Endothelial cell of umbilical vein (primary cell): ENCODE results near the gene MYO16. TPM values are rescaled to one million over a fixed set of nuclear protein-coding genes. Genes with fewer than 3 reads are reported as not detected.

Experiments used
- BruUV-seq: library from RNA; stranded (reverse); fragments of 400-500 nt; replicated peaks from 2 replicates; lab custom pipeline; 2021; lab: Mats Ljungman, UMichigan
- CTCF ChIA-PET: fragments of 300-600, 350-600 bp; sonication (Branson Sonifier 250); formaldehyde crosslinking; loops from one replicate; lab custom pipeline; 2021; ENCODE audit warnings: antibody characterized with exemption, inconsistent platforms; lab: Charles Lee
- POLR2A ChIA-PET: fragments of 300-600, 350-600 bp; sonication (Branson Sonifier 250); formaldehyde crosslinking; loops from one replicate; lab custom pipeline; 2021; ENCODE audit warnings: antibody characterized with exemption, inconsistent platforms; lab: Charles Lee
- DNase-seq: peaks from one replicate; pipeline ENCODE4 v3.0.0-alpha.2; 2011; ENCODE audit warnings: low read depth, low spot score
- FAIRE-seq: peaks from 2 replicates; lab custom pipeline; 2011; peaks lifted over from hg19 to GRCh38; lab: Jason Lieb, UNC
- H2AFZ ChIP-seq: 2 replicates; pipeline ENCODE4 v1.6.0; 2012; ENCODE audit warnings: low read depth, low read length, control low read depth, inconsistent platforms
- H3K27ac ChIP-seq: 2 replicates; pipeline ENCODE4 v1.5.1; 2011; ENCODE audit warnings: low read depth, mild to moderate bottlenecking, control low read depth, low read length, moderate library complexity; ENCODE audit not compliant: insufficient read depth
- H3K27me3 ChIP-seq, 2 experiments: 2 replicates each; pipeline versions ENCODE4 v1.6.0 to v1.6.1; 2011; ENCODE audit warnings: low read length in 2 of 2, mixed read lengths in 1 of 2; ENCODE audit not compliant: control insufficient read depth in 2 of 2, insufficient read depth in 2 of 2
- H3K36me3 ChIP-seq, 2 experiments: 2 replicates in 1 of 2; 3 replicates in 1 of 2; pipeline ENCODE4 v1.5.1; 2011; ENCODE audit warnings: low read length in 2 of 2, mild to moderate bottlenecking in 1 of 2, moderate library complexity in 1 of 2; ENCODE audit not compliant: control insufficient read depth in 2 of 2, insufficient read depth in 2 of 2; ENCODE audit errors: extremely low read depth in 1 of 2
- H3K4me1 ChIP-seq: 3 replicates; pipeline ENCODE4 v1.5.1; 2011; ENCODE audit warnings: mild to moderate bottlenecking, low read length; ENCODE audit not compliant: control insufficient read depth, insufficient read depth; ENCODE audit errors: extremely low read depth
- H3K4me2 ChIP-seq: 2 replicates; pipeline ENCODE4 v1.6.1; 2011; ENCODE audit warnings: low read length, control low read depth, mixed read lengths; ENCODE audit not compliant: insufficient read depth
- H3K4me3 ChIP-seq, 3 experiments: fragments of 200-600 bp in 1 of 3; sonication (generic), shearing (Covaris generic) in 1 of 3; replicated peaks in 1 of 3; 2 replicates each; pipeline ENCODE4 v1.5.1; 2011 to 2016; ENCODE audit warnings: control low read depth in 3 of 3, low read length in 3 of 3, mild to moderate bottlenecking in 2 of 3, inconsistent platforms in 1 of 3, low read depth in 1 of 3, moderate library complexity in 1 of 3; ENCODE audit not compliant: insufficient read depth in 1 of 3
- H3K79me2 ChIP-seq: 2 replicates; pipeline ENCODE4 v1.6.0; 2012; ENCODE audit warnings: low read length, inconsistent platforms; ENCODE audit not compliant: control insufficient read depth, insufficient read depth
- H3K9ac ChIP-seq: replicated peaks from 2 replicates; pipeline ENCODE3; 2011; ENCODE audit warnings: low read length, control low read depth; ENCODE audit not compliant: insufficient read depth; ENCODE audit errors: extremely low read depth
- H3K9me1 ChIP-seq: replicated peaks from 3 replicates; pipeline ENCODE4 v1.6.0; 2011; ENCODE audit warnings: mild to moderate bottlenecking, low read length; ENCODE audit not compliant: control insufficient read depth, insufficient read depth; ENCODE audit errors: extremely low read depth
- H3K9me3 ChIP-seq: replicated peaks from 2 replicates; pipeline ENCODE4 v1.5.1; 2012; ENCODE audit warnings: low read length, inconsistent platforms; ENCODE audit not compliant: control insufficient read depth, insufficient read depth
- H4K20me1 ChIP-seq: replicated peaks from 2 replicates; pipeline ENCODE3; 2011; ENCODE audit warnings: mild to moderate bottlenecking, low read length; ENCODE audit not compliant: control insufficient read depth, insufficient read depth; ENCODE audit errors: extremely low read depth
- CTCF ChIP-seq, 2 donors: IDR thresholded peaks; 1 replicate in 1 of 2; 2 replicates in 1 of 2; pipeline ENCODE4 v1.5.1; 2011; ENCODE audit warnings: low read length in 2 of 2, mild to moderate bottlenecking in 2 of 2, moderate library complexity in 2 of 2, control low read depth in 1 of 2, inconsistent platforms in 1 of 2, low read depth in 1 of 2; ENCODE audit not compliant: insufficient read depth in 1 of 2; ENCODE audit errors: extremely low read depth in 1 of 2
- EZH2 ChIP-seq: IDR thresholded peaks from 2 replicates; pipeline ENCODE4 v1.6.1; 2012; ENCODE audit warnings: borderline replicate concordance, low read depth, mild to moderate bottlenecking, moderate library complexity, low read length, inconsistent platforms; ENCODE audit not compliant: severe bottlenecking
- FOS ChIP-seq: IDR thresholded peaks from 2 replicates; pipeline ENCODE4 v1.6.1; 2011; ENCODE audit warnings: mild to moderate bottlenecking, low read length, moderate library complexity, borderline replicate concordance; ENCODE audit not compliant: insufficient read depth
- GATA2 ChIP-seq: IDR thresholded peaks from 2 replicates; pipeline ENCODE4 v1.7.0; 2011; ENCODE audit warnings: low read depth, mild to moderate bottlenecking, moderate library complexity, mixed read lengths, low read length; ENCODE audit not compliant: insufficient read length, insufficient read depth
- JUN ChIP-seq: IDR thresholded peaks from 2 replicates; pipeline ENCODE4 v1.6.1; 2011; ENCODE audit warnings: borderline replicate concordance, low read depth; ENCODE audit not compliant: insufficient read length, insufficient read depth
- MAX ChIP-seq: IDR thresholded peaks from 2 replicates; pipeline ENCODE4 v1.6.1; 2011; ENCODE audit not compliant: insufficient read depth, insufficient read length
- MYC ChIP-seq: IDR thresholded peaks from one replicate; pipeline ENCODE4 v1.6.1; 2011; ENCODE audit warnings: mild to moderate bottlenecking, low read depth, low read length
- POLR2A ChIP-seq: IDR thresholded peaks from 2 replicates; pipeline ENCODE4 v1.6.1; 2012; ENCODE audit warnings: low read depth, mild to moderate bottlenecking, control low read depth, low read length
- POLR2AphosphoS5 ChIP-seq: IDR thresholded peaks from 2 replicates; pipeline ENCODE4 v1.6.1; 2012; ENCODE audit warnings: low read depth, mild to moderate bottlenecking, control low read depth, low read length, moderate library complexity; ENCODE audit not compliant: insufficient read depth
- dilution Hi-C: fragments of 300-500 bp; cut with MboI; formaldehyde crosslinking; loops from one replicate; pipeline ENCODE4 v1.15.0; 2019; ENCODE audit warnings: low sequenced_read_pairs; ENCODE audit not compliant: extremely low pct_ligation_motif_present
- intact Hi-C: fragments of 100-400 bp; cut with micrococcal nuclease; formaldehyde crosslinking; loops from one replicate; pipeline ENCODE4 v1.10.0; 2022
- polyA plus RNA-seq, 4 experiments: library from polyadenylated mRNA; depleted of rRNA in 3 of 4; stranded (reverse) in 3 of 4; unstranded in 1 of 4; fragments of >200 nt; gene quantifications; 2 replicates each; pipeline versions ENCODE4 v1.2.1 to v1.2.3, GENCODE V29; 2011 to 2012; ENCODE audit warnings: missing spikeins in 1 of 4
- total RNA-seq: library from RNA; stranded (reverse); gene quantifications from 2 replicates; pipeline ENCODE4 v1.2.3, GENCODE V29; 2021

The MYO16 gene
- total and polyA plus RNA-seq, 2 donors (not counting 3 experiments of a cell fraction or from before 2014, with no cell fraction given): 0.03 to 0.04 TPM

DNA sequence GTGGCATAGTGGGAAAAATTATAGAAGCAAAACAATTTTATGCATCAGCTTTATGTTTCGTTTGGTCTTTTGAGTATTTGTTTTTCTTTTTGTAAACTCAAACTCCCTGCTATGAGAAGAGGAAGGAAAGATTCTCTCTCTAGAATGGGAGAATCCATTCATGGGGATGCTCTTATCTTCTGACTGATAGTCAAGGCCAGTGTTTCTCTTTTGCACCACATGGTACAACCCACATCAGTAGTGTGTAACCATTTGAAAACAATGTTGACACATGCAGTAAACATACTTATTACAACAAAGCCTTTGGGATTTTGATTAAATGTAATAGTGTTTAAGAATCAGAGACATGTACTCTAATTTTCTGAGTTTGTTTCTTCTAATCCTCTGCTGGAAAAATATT, 490.5 kb downstream of the MYO16 start:
- Histone ChIP-seq H3K27ac (no peak overlapping the region), H3K9me1 (no peaks in the 10 kb centered on the region), H3K4me1 (no peaks in the 10 kb centered on the region), H3K4me2 (no peak overlapping the region), H3K27me3 (no peaks in the 10 kb centered on the region), H4K20me1 (no peaks in the 10 kb centered on the region), H3K9me3 (no peaks in the 10 kb centered on the region), H3K9ac (no peak overlapping the region), H3K36me3 (no peaks in the 10 kb centered on the region), H3K79me2 (no peaks in the 10 kb centered on the region), H3K4me3 (no peak overlapping the region), H2AFZ (no peak overlapping the region)
- DNase-seq: no peak
- POLR2A ChIA-PET: no interaction called here
- CTCF ChIA-PET: no interaction called here
- dilution Hi-C loops (no loop called here), intact Hi-C loops (no loop called here)
- no peak for TF ChIP-seq GATA2
- no peak for TF ChIP-seq FOS
- TF ChIP-seq CTCF (IDR thresholded peaks at IDR 0.05; ENCODE audit: extremely low read depth in 1 of 2, insufficient read depth in 1 of 2, low read depth in 1 of 2, low read length in 2 of 2): no peak
- TF ChIP-seq POLR2AphosphoS5: no peak
- no peak for TF ChIP-seq POLR2A
- no peak for TF ChIP-seq MYC
- TF ChIP-seq EZH2: no peak
- TF ChIP-seq MAX: no peak
- TF ChIP-seq JUN: no peak
- no TSS peak for BruUV-seq
- FAIRE-seq: no peak
